Smooth muscle cell of bladder (primary cell): ENCODE results near the gene VSIG10. TPM values are rescaled to one million over a fixed set of nuclear protein-coding genes. Genes with fewer than 3 reads are reported as not detected.

Experiments
- total RNA-seq: library from RNA; depleted of rRNA; stranded (reverse); fragments of >200 nt; gene quantifications from 2 replicates; pipeline ENCODE4 v1.2.3, GENCODE V29; 2014

VSIG10 gene
- 16.2 and 17.3 TPM in 2 replicates for total RNA-seq

GRCh38 chr12:118103601-118104382 lies at the start of gene VSIG10:
TSS of gene VSIG10 (minus strand) at chr12:118104011. CDS start at chr12:118103671, 340 bp downstream.

DNA sequence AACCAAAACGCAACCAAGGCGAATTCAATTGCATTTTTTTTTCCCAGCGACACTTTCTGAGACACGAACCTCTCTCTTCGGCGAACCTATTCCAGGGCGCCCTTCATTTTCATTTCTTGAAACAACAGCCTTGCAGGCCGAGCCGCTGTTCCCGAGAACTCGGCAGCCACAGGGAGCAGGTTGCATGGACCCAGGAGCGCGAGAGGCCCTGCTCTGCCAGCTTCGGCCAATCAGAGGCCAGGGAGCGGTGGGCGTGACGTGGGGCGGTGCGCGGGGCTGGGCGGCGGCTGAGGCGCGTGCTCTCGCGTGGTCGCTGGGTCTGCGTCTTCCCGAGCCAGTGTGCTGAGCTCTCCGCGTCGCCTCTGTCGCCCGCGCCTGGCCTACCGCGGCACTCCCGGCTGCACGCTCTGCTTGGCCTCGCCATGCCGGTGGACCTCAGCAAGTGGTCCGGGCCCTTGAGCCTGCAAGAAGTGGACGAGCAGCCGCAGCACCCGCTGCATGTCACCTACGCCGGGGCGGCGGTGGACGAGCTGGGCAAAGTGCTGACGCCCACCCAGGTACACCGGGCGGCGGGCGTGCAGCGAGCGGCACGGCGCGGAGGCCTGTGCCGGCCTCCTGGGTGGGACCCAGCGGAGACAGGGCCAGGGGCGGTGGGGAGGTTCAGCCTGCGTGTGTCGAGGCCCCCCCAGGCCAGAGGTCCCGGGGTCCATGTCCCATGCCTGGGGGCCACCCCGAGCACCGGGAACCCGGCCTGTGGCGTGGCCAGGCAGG lies 32.2 kb upstream of the VSIG10 start, which contains the start of gene PEBP1:
Gene PEBP1 (plus strand): TSS at position 337 of the 771 bp plus-strand sequence. CDS start 86 bp downstream, at position 423.

GRCh38 chr12:118061011-118061872 lies 42.6 kb downstream of the VSIG10 start, which contains the start of gene WSB2:
TSS of gene WSB2 (minus strand) at chr12:118061179. CDS start at chr12:118061048, 131 bp downstream.

GRCh38 chr12:118016424-118017264 lies 87.2 kb downstream of the VSIG10 start, which contains the start of gene RFC5:
TSS of gene RFC5 (plus strand) at chr12:118016703. CDS start at chr12:118016828, 125 bp downstream.

Other genes starting within 250 kb of the VSIG10 start
- gene KSR2, start 135.0 kb downstream of the VSIG10 start, total RNA-seq, result not detected in 2 replicates
- 6.8 and 7.8 TPM in 2 replicates for gene RFC5, start 87.3 kb downstream of the VSIG10 start, total RNA-seq
- gene WSB2, start 42.8 kb downstream of the VSIG10 start, total RNA-seq, result 144 and 185 TPM in 2 replicates
- 195 and 200 TPM in 2 replicates for gene PEBP1, start 32.1 kb upstream of the VSIG10 start, total RNA-seq